HG02885 (cell line): ENCODE results near the gene CYTH1.

Experiments
- ATAC-seq: cut with Tn5 transposase; IDR thresholded peaks from one replicate; pipeline ENCODE4 v1.9.1; 2021; ENCODE audit warnings: mild to moderate bottlenecking; ENCODE audit not compliant: unreplicated experiment, poor library complexity

The CYTH1 gene

DNA sequence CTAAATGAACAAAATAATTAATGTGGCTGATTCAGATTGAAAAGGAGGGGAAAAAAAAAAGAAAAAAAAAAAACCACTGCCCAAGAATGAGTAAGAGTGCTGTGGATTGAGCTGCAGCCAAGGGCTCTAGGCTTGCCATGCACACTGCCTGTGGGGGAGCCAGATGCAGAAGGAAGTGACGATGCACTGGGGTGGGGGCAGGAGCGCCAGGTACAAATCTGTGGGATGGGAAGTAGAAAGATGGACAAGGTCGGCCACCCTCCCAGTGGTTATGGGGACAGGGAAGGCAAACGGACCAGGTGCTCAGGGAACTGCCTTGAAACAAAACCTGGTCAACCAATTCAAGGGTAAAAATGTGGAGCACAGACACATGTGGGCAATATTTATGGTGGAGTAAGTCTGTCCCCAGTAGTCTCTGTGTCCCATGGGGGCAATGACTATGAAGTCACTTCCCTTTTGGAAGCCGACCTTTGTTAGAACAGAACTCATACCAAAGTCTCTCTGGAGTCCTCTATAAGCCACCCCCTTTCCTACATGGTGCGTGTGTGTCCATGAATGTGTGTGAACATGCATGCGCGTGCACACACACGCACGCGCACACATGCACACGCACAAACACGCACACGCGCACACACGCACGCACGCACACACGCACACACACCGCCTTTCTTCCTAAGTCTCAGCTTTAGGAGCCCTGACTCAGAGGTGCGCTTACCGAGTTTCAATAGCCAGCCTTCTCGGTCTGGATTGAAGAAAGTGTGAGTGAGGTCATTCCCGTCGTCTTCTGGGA is 84.3 kb downstream of the CYTH1 start:
- ATAC-seq: no peak

DNA sequence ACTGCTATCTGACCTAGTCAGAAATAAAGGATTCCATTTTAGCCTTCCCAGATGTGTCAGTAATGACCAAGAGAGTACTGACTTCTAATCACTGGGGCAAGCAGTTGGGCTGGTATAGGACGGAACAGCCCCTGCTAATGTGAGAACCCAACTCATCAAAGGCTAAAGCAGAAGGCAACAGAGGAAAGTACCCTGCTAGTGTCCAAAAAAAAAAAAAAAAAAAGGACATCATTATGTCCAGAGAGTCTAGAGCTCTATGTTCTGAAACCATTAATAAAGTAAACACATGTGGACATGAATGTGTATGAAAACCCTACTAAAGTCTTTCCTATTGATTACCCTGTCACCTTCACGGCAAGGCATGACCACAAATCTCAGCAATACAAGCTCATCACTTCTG is 85.0 kb downstream of the CYTH1 start:
- ATAC-seq: no peak

DNA sequence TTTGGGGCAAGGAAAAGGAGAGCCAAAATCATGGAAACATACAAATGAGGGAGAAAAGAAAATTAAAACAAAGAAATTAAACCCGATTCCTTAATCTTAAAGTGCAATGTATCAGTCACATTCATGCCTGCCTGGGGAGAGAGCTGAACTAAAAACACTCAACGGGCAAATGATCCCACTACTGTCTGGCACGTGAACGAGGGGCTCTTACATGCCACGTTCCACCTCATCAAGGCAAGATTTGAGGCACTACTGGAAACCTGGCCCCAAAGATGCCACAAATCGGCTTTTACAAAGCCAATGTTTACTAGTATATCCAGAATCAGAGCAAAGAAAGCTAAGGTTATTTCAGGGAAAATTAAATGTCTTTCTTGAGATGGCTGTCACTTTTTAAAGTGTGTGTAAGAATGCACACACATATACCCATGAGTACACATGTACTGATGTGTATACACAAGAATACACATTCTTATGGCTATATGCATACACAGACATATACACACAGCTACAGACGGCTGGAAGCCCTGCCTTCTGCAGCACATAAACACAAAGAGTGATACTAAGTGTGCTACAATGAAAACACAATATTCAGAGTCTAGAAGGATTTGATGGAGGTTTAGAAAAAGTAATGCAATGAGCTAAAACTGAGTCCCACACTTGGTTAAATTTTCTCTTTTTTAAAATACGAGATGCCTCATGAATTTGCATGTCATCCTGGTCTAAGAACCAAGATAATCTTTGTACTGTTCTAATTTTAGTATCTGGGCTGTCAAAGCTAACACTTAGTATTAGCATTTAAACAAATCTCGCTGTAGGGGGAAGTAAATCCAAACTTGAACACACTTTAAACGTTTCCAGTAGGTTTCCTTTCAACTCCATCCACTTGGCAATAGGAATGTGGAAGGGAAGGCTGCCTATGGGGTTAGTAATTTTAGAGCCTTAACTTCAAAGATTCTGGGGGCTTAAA is 85.8 kb downstream of the CYTH1 start:
- ATAC-seq: no peak

DNA sequence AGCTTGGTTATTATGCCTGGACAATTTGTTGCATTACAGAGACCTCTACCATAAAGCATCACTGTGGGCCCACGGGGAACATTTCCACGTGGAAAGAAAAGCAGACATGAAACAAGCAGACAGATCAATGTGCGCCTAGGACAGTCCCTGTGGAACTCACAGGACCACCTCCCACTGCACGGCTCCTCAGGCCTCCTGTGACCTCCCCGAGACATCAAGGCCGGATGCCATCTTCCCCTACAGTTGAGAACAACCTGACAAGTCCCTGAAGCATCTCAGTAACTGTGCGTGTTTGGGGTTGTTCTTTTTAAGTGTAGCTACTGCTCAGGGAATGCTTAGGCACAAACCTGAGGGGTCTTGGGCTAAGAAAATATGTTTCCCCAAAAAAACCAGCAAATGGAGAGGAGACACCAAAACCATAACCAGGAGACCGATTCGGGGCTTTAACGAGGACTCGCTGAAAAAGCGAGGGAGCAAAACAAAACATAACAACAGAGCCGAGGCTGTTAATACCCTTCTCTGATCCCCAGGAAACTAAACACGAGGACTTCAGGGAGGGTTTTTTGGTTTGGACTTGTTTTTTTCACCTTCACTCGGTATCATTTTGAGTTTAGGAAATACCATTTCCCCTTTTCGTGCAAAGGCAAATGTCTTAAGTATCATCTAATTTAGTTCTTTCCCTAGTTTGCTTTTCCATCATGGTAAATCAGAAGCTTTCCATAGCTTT is 87.1 kb downstream of the CYTH1 start:
- no peak for ATAC-seq

DNA sequence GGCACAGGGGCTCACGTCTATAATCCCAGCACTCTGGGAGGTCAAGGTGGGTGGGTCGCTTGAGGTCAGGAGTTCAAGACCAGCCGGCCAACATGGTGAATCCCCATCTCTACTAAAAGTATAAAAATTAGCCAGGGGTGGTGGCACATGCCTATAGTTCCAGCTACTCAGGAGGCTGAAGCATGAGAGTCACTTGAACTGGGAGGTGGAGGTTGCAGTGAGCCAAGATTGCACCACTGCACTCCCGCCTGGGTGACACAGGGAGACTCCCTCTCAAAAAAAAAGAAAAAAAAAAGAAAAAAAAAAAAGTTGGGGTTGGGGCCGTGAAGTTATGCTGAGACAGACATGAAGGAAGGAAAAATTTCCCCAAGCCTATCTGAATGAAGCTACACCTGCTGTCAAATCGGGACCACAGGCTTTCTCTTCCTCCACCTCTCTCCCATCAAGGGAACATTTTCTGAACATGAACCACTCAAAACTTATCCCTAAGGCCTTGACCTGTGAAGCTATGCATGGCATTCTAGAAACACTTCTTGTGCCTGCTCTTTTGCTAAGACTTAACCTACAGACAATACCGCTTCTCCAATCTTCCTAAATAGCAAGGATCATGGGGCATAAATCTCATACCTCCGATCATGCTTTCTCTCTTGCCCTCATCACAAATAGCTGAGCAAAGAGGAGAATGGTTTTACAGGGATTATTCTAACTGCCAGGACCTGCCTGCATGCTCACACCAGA is 88.6 kb downstream of the CYTH1 start:
- ATAC-seq: no peak

DNA sequence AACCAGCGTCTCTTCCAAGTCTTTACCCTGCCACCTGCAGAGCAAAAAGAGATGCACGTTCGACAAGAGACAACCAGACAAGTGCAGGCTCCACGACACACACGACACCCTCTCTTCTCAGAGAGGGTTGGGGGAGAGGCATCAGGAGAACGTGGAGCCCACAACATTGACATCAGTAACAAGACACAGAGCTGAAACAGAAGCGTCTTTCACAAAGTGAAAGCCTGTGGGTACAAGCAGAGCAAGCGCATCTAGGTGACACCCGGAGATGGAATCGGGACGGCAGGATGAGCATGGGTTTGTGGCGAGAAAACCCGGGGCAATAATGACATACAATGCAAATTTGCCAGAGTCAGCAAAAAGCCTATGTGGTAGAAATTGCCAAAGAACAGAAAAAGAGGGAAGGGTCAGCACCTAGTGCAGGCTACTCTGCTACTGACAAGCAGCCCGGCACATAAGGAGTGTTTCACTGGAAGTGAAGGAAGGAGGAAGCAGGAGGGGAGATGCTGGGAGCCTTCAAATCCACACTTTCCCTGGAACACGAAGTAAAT is 89.5 kb downstream of the CYTH1 start:
- ATAC-seq: no peak

DNA sequence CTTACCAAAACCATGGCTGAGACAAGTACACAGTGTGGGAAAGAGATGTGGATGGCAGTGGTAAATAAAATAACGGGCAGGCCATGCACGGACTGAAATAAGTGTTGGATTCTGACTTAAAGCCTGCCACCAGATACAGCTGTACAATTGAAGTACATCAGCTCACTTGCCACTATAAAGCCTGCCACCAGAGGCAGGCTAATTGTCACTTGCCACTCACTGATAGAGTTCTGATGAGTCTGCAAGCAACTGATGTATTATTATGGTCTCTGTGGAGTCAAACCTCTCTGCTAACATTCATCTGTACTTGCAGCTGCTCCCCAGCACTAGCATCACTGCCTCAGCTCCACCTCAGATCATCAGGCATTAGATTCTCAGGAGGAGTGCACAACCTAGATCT is 93.0 kb downstream of the CYTH1 start:
- no peak for ATAC-seq

DNA sequence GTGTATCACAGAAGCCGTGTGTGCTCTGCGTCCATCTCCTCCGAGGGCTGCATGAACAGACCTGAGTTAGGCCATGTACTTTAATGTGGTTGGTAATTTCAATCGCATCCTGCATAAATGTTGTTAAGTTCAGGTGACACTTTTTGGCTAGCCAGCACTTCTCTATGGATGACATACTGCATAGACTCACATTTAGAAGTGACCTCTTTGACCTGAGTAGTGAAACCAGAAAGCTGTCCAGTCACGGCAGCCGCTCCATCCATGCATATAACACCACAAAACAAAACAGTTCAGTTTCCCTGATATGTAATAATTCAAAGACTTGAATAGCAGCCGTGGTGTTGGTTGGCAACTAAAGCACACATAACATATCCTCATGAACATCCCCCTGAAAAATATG is 94.1 kb downstream of the CYTH1 start:
- ATAC-seq: no peak

DNA sequence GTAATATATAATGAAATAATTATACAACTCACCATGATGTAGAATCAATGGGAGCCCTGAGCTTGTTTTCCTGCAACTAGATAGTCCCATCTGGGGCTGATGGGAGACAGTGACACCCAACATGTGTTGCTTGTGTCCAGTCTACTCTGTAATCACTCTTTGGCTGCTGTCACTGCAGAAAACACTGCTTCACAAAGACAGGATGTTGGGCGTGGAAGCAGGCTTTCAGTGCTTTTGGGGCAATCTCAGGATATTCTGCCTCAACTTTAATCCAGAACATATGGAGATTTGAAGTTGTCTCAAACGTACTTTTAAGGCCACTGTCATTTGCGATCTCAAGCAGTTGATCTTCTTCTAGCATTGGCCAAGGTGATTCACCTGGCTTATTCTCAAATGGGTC is 94.9 kb downstream of the CYTH1 start:
- ATAC-seq: no peak

DNA sequence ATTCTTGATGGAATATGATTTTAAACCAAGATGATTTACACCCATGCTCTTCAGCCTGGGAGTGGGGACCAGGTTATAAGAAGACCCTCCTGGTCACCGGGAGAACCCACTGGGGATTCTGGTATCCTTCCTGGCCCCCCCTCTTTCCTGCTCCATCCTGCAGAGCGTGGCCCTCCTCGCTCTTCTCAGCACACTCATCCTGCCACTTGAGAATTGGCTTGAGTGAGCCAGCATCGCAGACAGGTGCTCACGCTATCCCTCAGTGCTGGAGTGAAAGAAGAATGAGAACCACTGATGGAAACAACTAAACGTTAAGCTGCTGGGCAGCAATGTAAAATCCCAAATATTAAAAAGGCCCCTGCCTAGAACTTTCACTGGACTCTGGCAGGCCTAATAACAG is 98.0 kb downstream of the CYTH1 start:
- ATAC-seq: no peak

DNA sequence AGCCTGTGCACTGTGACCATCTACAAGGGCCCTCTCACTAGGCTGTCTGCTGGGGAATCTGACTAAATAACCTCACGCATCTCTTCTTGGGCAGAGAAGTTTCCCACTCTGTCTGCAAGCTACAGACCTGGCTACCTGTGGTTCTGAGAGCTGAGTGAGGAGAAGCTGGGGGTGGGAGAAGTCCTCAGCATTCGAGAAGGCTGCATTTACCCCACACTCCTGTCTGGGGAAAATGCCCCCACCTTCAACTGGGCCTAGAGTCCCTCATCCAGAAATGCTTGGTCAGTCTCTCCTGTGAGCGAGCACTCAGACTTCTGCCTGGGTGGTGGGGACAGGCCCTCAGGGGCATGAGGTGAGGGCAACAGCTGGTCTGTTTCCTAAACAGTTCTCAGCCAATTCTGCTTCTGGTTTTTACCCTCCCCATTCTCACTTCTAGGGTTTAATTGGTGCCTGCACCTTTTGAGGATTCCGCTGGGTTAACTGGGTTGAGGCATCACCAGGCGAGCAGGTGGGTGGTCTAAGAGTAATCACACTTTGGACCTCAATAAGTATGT is 98.6 kb downstream of the CYTH1 start:
- no peak for ATAC-seq

DNA sequence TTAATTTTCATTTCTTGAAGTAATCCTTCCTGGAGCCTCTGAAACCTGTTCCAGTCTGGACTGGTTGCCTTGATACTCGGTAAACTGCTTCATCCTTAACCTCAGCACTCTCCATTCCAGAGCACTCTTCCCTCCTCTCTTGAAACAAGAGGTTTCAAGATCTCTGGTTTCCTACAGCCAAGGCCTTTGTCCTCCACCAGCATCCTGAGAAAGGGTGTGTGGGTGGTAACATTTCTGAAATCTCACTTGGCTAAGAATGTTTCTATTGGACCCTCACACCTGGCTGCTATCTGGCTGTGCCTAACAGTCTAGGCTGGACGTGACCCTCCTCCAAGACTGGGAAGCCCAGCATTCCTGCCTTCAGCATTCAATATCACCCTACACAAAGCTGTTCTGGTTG is 99.7 kb downstream of the CYTH1 start:
- no peak for ATAC-seq

DNA sequence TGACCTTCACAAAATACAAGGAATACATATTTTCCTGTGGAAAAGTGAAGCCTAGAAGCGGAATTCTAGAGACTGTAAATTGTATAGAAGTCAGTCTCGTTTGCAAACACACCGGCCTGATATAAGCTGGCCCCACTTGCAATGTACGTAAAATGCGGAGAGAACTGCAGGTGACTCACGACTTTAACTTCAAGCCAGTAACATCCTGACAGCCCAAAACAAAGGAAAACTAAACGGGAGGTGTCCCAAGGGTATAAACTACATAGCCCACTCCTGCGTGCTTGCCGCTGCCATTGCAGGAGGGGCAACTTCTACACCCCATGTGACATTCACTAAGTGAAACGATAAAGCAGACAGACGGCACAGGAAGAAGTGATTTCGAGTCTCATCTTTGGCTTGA is 101.6 kb downstream of the CYTH1 start:
- no peak for ATAC-seq

DNA sequence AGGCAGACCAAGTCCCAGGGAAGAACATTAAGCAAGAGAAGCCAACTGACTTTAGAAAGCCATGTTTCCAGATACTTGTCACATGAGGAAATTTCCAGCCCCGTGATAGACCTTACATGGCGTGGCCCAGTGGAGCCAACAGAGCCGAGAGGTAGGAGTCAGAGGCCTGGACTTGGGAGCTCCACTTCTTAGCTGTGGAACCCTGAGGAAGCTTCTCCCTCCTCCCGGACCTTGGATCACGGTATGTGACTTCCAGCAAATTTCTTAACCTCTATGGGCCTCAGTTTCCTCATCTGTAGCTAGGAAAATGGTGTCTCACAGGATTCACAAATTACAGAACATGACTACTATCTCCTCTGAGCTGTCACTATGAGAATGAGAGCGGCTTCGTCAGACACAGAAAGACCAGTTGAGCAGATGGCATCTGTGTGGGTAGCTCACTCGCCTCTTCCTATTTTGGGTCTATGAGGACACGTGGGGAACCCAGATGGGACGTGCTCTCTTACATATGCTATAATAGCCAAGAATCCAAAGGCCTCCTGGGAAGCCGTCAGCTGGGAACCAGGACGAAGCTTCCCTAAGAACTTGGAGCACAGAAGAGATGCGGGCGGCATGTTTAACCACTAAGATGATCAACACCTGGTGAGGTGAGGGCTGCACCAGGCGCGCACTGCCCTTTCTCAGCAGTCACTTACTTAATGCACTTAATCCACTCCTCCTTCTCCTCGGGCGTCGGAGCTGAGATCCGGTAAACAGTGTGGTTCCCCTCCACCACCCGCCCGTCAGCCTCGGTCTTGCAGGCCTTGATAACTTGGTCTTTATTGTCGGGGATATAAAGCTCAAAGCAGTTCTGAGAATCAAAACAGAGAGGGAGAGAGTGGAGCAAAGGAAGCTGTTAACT is 102.3 kb downstream of the CYTH1 start:
- no peak for ATAC-seq

DNA sequence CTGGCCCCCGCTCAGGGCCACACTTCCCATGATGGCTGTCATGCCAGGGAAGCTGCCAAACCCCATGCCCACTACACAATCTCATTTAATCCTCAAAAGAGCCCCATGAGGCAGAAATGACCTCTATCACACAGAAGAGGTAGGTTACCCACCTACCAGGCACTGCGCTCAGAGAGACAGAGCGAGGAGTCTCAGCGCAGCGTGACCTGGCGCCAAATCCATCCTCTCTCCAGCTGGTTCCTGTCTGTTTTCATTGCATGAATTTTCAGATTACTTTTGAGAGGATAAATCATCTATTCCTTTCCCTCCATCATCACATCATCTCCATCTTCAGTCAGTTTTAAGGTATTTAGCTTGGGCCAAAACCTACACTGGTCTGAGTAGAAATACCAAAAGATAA is 103.4 kb downstream of the CYTH1 start:
- ATAC-seq: no peak

DNA sequence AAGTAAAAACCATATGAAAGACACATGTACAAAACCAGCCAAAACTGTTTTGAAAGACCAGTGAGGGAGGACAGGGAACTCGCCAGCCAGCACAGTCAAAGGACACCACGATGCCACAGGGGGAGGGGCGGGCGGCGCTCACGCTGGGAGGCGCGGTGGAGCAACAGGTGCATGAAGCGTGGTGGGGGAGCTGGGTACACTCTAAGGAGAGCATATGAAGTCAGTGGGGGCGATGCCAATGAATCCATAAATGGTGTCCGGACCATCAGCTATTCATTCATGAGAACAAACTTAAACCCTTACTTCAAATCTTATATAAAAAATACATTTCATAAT is 103.9 kb downstream of the CYTH1 start:
- ATAC-seq: no peak

DNA sequence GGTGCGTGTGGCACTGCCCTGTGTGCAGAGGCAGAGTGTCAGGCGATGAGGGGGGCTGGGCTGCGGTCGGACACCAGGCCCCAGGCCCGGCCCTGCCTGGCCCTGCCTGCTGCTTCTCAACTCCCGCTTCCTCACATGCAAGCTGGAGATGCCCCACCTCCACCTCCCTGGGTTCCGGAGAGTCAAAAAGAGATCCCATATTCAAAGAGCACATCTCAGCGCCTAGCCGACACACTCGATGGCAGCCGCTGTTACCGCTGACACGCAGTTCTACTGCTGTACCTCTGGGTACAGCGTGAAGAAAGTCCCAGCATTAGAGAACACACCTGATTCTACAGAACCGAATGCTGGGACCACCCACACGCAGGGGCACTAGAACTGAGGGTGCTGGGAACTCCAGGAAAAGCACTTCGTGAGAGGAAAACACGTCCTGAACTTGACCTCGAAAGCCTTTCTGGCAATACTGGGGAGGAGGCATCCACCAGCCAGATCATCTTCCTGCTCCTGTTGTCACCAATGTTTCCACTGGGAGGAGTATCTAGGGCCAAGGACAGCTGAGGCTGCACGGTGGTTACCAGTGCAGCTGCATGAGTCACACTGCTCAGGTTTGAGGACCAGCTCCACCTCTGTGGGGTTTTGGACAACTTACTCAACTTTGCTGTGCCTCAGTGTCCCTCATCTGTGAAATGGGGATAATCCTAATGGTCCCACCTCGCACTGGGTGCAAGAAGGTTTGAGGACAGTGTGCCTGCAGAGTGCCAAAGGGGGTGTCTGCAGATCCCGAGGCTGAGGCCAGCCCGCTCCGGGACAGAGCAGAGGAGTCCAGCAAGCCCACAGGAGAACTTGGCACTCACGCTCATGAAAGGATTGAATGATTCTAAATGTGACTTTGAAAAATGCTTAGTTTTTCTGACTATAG is 104.5 kb downstream of the CYTH1 start:
- no peak for ATAC-seq
